Measurements from ENCODE around the gene TRUB2. TPM values are rescaled to one million over a fixed set of nuclear protein-coding genes. Genes with fewer than 3 reads are reported as not detected.

The TRUB2 gene
- total and polyA plus RNA-seq, 2 of the 8 experiments (the other 6 are each of a cell fraction or from before 2014, with no cell fraction given), result 20.7 to 37.8 TPM

DNA sequence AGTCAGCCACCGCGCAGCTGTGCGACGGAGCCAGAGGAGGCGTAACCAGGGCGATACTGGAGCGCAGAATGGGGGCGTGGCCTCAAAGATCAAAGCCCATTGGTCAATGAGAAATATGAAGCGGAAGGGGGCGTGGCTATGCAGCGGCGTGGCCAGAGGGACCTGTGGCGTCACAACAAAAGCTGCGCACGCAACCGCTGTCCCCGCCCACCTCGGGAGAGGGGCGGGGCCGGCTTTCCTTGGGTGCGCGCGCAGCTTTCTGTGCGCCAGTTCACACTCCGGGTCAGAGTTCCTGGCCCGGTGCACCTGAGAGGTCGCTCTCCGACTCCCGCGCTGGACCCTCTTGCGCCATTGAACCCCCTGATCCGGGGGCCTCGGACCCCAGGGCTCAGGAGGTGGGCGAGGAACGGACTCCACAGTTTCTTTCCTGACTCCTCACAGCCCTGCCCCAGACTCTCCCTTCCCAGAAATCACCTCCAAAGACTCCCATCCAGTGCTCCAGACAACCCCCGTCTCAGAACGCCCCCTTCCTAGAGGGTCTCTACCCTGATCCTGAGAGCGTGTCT, 46.2 kb downstream of the TRUB2 start, which contains the start of gene SWI5:
TSS of gene SWI5 (plus strand) at position 269 of the 566 bp plus-strand sequence.
- DNase-seq (ENCODE audit: low read depth in 1 of 2, low spot score in 2 of 2), result peak; percentile 99 to 100
- no peak within 1 kb of the TSS for H3K23ac ChIP-seq (ENCODE audit: insufficient read length)
- peak within 1 kb of the TSS; percentile 47 for H3K27ac ChIP-seq (ENCODE audit: low read depth, low read length)
- H2BK15ac ChIP-seq (ENCODE audit: low read length), result no peak within 1 kb of the TSS
- peak within 1 kb of the TSS; percentile 63 for H3K56ac ChIP-seq (replicated peaks; ENCODE audit: insufficient read length, low read depth, low read length)
- peak within 1 kb of the TSS in 3 of 4 experiments; percentile 69 to 78 (median 75); a peak in 6 of 7 replicates for H3K9ac ChIP-seq (replicated peaks in 1 of 4; ENCODE audit: extremely low read depth in 1 of 4, low read depth in 3 of 4, low read length in 3 of 4)
- no peaks in the 10 kb centered on the region for H3K9me3 ChIP-seq (ENCODE audit: insufficient read depth in 2 of 2, low read depth in 1 of 2, low read length in 1 of 2)
- H3K79me2 ChIP-seq (ENCODE audit: control insufficient read depth in 1 of 2, insufficient read depth in 2 of 2, low read length in 2 of 2), result peaks cover 0 to 8% of the 10 kb centered on the region in 2 experiments; a peak in 1 of 4 replicates
- H3K4me3 ChIP-seq (ENCODE audit: extremely low read depth in 1 of 4, insufficient read depth in 2 of 4, low read depth in 3 of 4, low read length in 4 of 4), result peak within 1 kb of the TSS; percentile 77 to 92 (median 87)
- H3K18ac ChIP-seq (ENCODE audit: extremely low read depth, low read length), result peak within 1 kb of the TSS; percentile 63
- peaks cover 0 to 2% of the 10 kb centered on the region in 2 experiments for H4K20me1 ChIP-seq (replicated peaks in 1 of 2; ENCODE audit: control insufficient read depth in 1 of 2, insufficient read depth in 2 of 2, low read length in 2 of 2)
- no peak within 1 kb of the TSS for H2BK20ac ChIP-seq (ENCODE audit: low read length)
- FAIRE-seq, result no peak
- peaks cover 11% of the 10 kb centered on the region for H3K23me2 ChIP-seq (ENCODE audit: low read depth, low read length)
- H2BK5ac ChIP-seq (ENCODE audit: low read depth, low read length), result peak within 1 kb of the TSS; percentile 75
- H3K79me1 ChIP-seq (ENCODE audit: low read depth, low read length), result no peaks in the 10 kb centered on the region
- H4K5ac ChIP-seq (ENCODE audit: insufficient read length, low read depth, low read length), result peak within 1 kb of the TSS; percentile 13
- H4K8ac ChIP-seq (ENCODE audit: extremely low read depth, insufficient read depth, low read length), result peak within 1 kb of the TSS; percentile 94
- no peak within 1 kb of the TSS for H2AK5ac ChIP-seq (ENCODE audit: low read depth, low read length)
- no peak within 1 kb of the TSS for H3K14ac ChIP-seq (ENCODE audit: insufficient read length)
- ChIA-PET CTCF (ENCODE audit: partially characterized antibody) (interaction anchor here (0.6 kb wide), 1 partner anchor 17 kb away, joined by 3 read pairs; no protein-coding TSS in a partner anchor), POLR2A (ENCODE audit: partially characterized antibody) (interaction anchor here (0.6 to 1.9 kb wide), 16 partner anchors 9 to 276 kb away, joined by 3 to 9 read pairs (median 4); partner anchors contain the start of genes CERCAM, GLE1, SPTAN1 and URM1)
- H3K4ac ChIP-seq (replicated peaks; ENCODE audit: insufficient read length, low read depth, low read length), result peak within 1 kb of the TSS; percentile 47
- no peaks in the 10 kb centered on the region for H3K27me3 ChIP-seq (replicated peaks in 1 of 4; ENCODE audit: control insufficient read depth in 3 of 4, extremely low read depth in 1 of 4, insufficient read depth in 3 of 4, low read length in 3 of 4)
- peaks cover 0 to 4% (median 3%) of the 10 kb centered on the region in 4 experiments; a peak in 5 of 7 replicates for H3K4me1 ChIP-seq (replicated peaks in 1 of 4; ENCODE audit: control insufficient read depth in 3 of 4, insufficient read depth in 4 of 4, low read length in 3 of 4)
- peak within 1 kb of the TSS; percentile 68 for H2BK12ac ChIP-seq (ENCODE audit: low read depth, low read length)
- peak within 1 kb of the TSS; percentile 80 for H2AFZ ChIP-seq (ENCODE audit: low read length)
- H2BK120ac ChIP-seq (replicated peaks; ENCODE audit: low read depth, low read length), result no peak within 1 kb of the TSS
- H3K4me2 ChIP-seq (ENCODE audit: insufficient read depth in 1 of 2, low read depth in 2 of 2, low read length in 2 of 2), result peak within 1 kb of the TSS; percentile 90 to 94
- peak within 1 kb of the TSS; percentile 49 for H4K91ac ChIP-seq (replicated peaks; ENCODE audit: insufficient read length, low read length)
- peaks cover 0 to 13% (median 7%) of the 10 kb centered on the region in 4 experiments; a peak in 6 of 8 replicates for H3K36me3 ChIP-seq (ENCODE audit: control insufficient read depth in 2 of 4, insufficient read depth in 4 of 4, low read length in 3 of 4)
- WGBS, 2 experiments (ENCODE audit: extremely low coverage in 1 of 2, insufficient coverage in 1 of 2, insufficient read length in 1 of 2, insufficient replicate concordance in 2 of 2, low coverage in 1 of 2, low lambda C conversion rate in 2 of 2, missing lambda C conversion rate in 1 of 2), result 1% methylated on average over 38 of the region's 38 CpGs; no CpG with 5 or more reads in 1 of the 2 experiments
- TF ChIP-seq E2F6 (IDR thresholded peaks at IDR 0.05) (no peak), CTBP2 (IDR thresholded peaks at IDR 0.05; ENCODE audit: borderline replicate concordance, insufficient read depth, insufficient read length, low read length) (no peak), KDM4A (IDR thresholded peaks at IDR 0.05; ENCODE audit: low read depth, low read length, severe bottlenecking) (peak; percentile 55), CREB1 (IDR thresholded peaks at IDR 0.05) (peak; percentile 87), TEAD4 (IDR thresholded peaks at IDR 0.05; ENCODE audit: low read depth, low read length) (no peak), MAFK (IDR thresholded peaks at IDR 0.05; ENCODE audit: low read depth, low read length) (no peak), NRF1 (IDR thresholded peaks at IDR 0.05; ENCODE audit: low read depth, low read length) (peak; percentile 75), SP4 (IDR thresholded peaks at IDR 0.05; ENCODE audit: low read length) (no peak), JUND (IDR thresholded peaks at IDR 0.05; ENCODE audit: low read length) (no peak), CEBPB (IDR thresholded peaks at IDR 0.05; ENCODE audit: low read depth, low read length) (0 out of 2 replicates have a peak, but pooled peaks have one; percentile 14)
- TF ChIP-seq, protein P1, sequence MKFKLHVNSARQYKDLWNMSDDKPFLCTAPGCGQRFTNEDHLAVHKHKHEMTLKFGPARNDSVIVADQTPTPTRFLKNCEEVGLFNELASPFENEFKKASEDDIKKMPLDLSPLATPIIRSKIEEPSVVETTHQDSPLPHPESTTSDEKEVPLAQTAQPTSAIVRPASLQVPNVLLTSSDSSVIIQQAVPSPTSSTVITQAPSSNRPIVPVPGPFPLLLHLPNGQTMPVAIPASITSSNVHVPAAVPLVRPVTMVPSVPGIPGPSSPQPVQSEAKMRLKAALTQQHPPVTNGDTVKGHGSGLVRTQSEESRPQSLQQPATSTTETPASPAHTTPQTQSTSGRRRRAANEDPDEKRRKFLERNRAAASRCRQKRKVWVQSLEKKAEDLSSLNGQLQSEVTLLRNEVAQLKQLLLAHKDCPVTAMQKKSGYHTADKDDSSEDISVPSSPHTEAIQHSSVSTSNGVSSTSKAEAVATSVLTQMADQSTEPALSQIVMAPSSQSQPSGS (IDR thresholded peaks at IDR 0.05; ENCODE audit: low read length), result no peak
